ENCODE data around the gene HLTF. TPM values are rescaled to one million over a fixed set of nuclear protein-coding genes. Genes with fewer than 3 reads are reported as not detected.
A peak's percentile ranks its signal among the peaks of the same experiment; 100 is the strongest.

The HLTF gene
- total RNA-seq, 1 experiment from 2014 or later: 21.9 TPM

GRCh38 chr3:149001727-149002126 is 84.6 kb downstream of the HLTF start:
- Mint-ChIP-seq H3K27me3 (ENCODE audit: insufficient read depth, unreplicated experiment) (no peaks in the 10 kb centered on the region), H3K27ac (ENCODE audit: low read depth, unreplicated experiment) (no peak overlapping the region), H3K4me1 (ENCODE audit: insufficient read depth, unreplicated experiment) (peaks cover 6% of the 10 kb centered on the region), H3K4me3 (ENCODE audit: unreplicated experiment) (no peak overlapping the region), H3K36me3 (ENCODE audit: insufficient read depth, unreplicated experiment) (peaks cover 7% of the 10 kb centered on the region), H3K9me3 (ENCODE audit: unreplicated experiment) (no peaks in the 10 kb centered on the region)
- BruUV-seq (replicated peaks): no TSS peak
- TF ChIP-seq CTCF (IDR thresholded peaks at IDR 0.05; ENCODE audit: unreplicated experiment): no peak
- no peak for DNase-seq (ENCODE audit: unreplicated experiment)
- intact Hi-C loops (cut with micrococcal nuclease): no loop called here
- POLR2A ChIA-PET: interaction anchor here (1.0 kb wide), 1 partner anchor 338 kb away, joined by 3 read pairs; no protein-coding TSS in a partner anchor
- CTCF ChIA-PET: interaction anchor here (0.8 to 3.3 kb wide), 4 partner anchors 8 to 48 kb away, joined by 3 to 17 read pairs (median 5); no protein-coding TSS in a partner anchor

GRCh38 chr3:149000206-149000745 is 86.1 kb downstream of the HLTF start:
- BruUV-seq (replicated peaks): no TSS peak
- Mint-ChIP-seq H3K27ac (ENCODE audit: low read depth, unreplicated experiment) (no peak overlapping the region), H3K4me1 (ENCODE audit: insufficient read depth, unreplicated experiment) (peaks cover 6% of the 10 kb centered on the region), H3K9me3 (ENCODE audit: unreplicated experiment) (no peaks in the 10 kb centered on the region), H3K36me3 (ENCODE audit: insufficient read depth, unreplicated experiment) (peaks cover 10% of the 10 kb centered on the region), H3K27me3 (ENCODE audit: insufficient read depth, unreplicated experiment) (no peaks in the 10 kb centered on the region), H3K4me3 (ENCODE audit: unreplicated experiment) (no peak overlapping the region)
- TF ChIP-seq CTCF (IDR thresholded peaks at IDR 0.05; ENCODE audit: unreplicated experiment): no peak
- intact Hi-C loops (cut with micrococcal nuclease): no loop called here
- ChIA-PET CTCF (interaction anchor here (3.3 kb wide), 1 partner anchor 46 kb away, joined by 17 read pairs; no protein-coding TSS in a partner anchor), POLR2A (interaction anchor here (1.7 to 1.8 kb wide), 2 partner anchors 9 to 21 kb away, joined by 5 to 10 read pairs; partner anchors contain the start of gene GYG1)
- peak; percentile 50 for DNase-seq (ENCODE audit: unreplicated experiment)

GRCh38 chr3:148999806-149000205 is 86.5 kb downstream of the HLTF start:
- DNase-seq (ENCODE audit: unreplicated experiment): no peak
- H3K36me3 Mint-ChIP-seq (ENCODE audit: insufficient read depth, unreplicated experiment): peaks cover 14% of the 10 kb centered on the region
- intact Hi-C loops (cut with micrococcal nuclease): no loop called here
- H3K27ac Mint-ChIP-seq (ENCODE audit: low read depth, unreplicated experiment): no peak overlapping the region
- BruUV-seq (replicated peaks): no TSS peak
- H3K4me3 Mint-ChIP-seq (ENCODE audit: unreplicated experiment): no peak overlapping the region
- CTCF ChIA-PET: interaction anchor here (0.7 to 3.3 kb wide), 2 partner anchors 46 to 276 kb away, joined by 5 to 17 read pairs; no protein-coding TSS in a partner anchor
- POLR2A ChIA-PET: interaction anchor here (1.3 to 1.8 kb wide), 3 partner anchors 8 to 22 kb away, joined by 3 to 10 read pairs (median 5); partner anchors contain the start of gene GYG1
- no peaks in the 10 kb centered on the region for H3K27me3 Mint-ChIP-seq (ENCODE audit: insufficient read depth, unreplicated experiment)
- H3K4me1 Mint-ChIP-seq (ENCODE audit: insufficient read depth, unreplicated experiment): peaks cover 6% of the 10 kb centered on the region
- H3K9me3 Mint-ChIP-seq (ENCODE audit: unreplicated experiment): no peaks in the 10 kb centered on the region
- TF ChIP-seq CTCF (IDR thresholded peaks at IDR 0.05; ENCODE audit: unreplicated experiment): no peak

GRCh38 chr3:148998715-148999423 is 87.5 kb downstream of the HLTF start:
- DNase-seq (ENCODE audit: unreplicated experiment): no peak

More at GRCh38 chr3:148998715-148999423, 87.5 kb downstream of the HLTF start:
- H3K27ac Mint-ChIP-seq (ENCODE audit: low read depth, unreplicated experiment): no peak overlapping the region
- POLR2A ChIA-PET: interaction anchor here (1.3 kb wide), 1 partner anchor 10 kb away, joined by 3 read pairs; no protein-coding TSS in a partner anchor
- CTCF ChIA-PET: interaction anchor here (0.5 to 3.3 kb wide), 6 partner anchors 10 to 277 kb away, joined by 3 to 17 read pairs (median 4); no protein-coding TSS in a partner anchor
- H3K36me3 Mint-ChIP-seq (ENCODE audit: insufficient read depth, unreplicated experiment): peaks cover 16% of the 10 kb centered on the region
- H3K27me3 Mint-ChIP-seq (ENCODE audit: insufficient read depth, unreplicated experiment): no peaks in the 10 kb centered on the region
- H3K4me3 Mint-ChIP-seq (ENCODE audit: unreplicated experiment): no peak overlapping the region
- H3K9me3 Mint-ChIP-seq (ENCODE audit: unreplicated experiment): no peaks in the 10 kb centered on the region
- peaks cover 6% of the 10 kb centered on the region for H3K4me1 Mint-ChIP-seq (ENCODE audit: insufficient read depth, unreplicated experiment)
- BruUV-seq (replicated peaks): no TSS peak
- no peak for TF ChIP-seq CTCF (IDR thresholded peaks at IDR 0.05; ENCODE audit: unreplicated experiment)
- intact Hi-C loops (cut with micrococcal nuclease): no loop called here
